Panc1 (cell line): ENCODE measurements around the gene CFAP74.

Experiments used
- POLR2AphosphoS5 ChIP-seq: IDR thresholded peaks from 2 replicates; pipeline ENCODE4 v1.6.1; 2012; ENCODE audit warnings: mild to moderate bottlenecking, low read depth, low read length, moderate library complexity
- SIN3A ChIP-seq: IDR thresholded peaks from 2 replicates; pipeline ENCODE4 v1.6.1; 2012; ENCODE audit warnings: low read depth, mild to moderate bottlenecking, low read length, moderate library complexity, borderline replicate concordance; ENCODE audit not compliant: insufficient read depth
- TF ChIP-seq, protein P1 (sequence below): fragments of 450-650 bp; IDR thresholded peaks from 2 replicates; pipeline ENCODE4 v1.5.1; 2017; ENCODE audit warnings: mild to moderate bottlenecking
- TF ChIP-seq, protein P2 (sequence below), 2 experiments: IDR thresholded peaks; 2 replicates each; pipeline ENCODE4 v1.6.1; 2011 to 2012; ENCODE audit warnings: low read depth in 2 of 2, control low read depth in 1 of 2, low read length in 1 of 2, mild to moderate bottlenecking in 1 of 2, moderate library complexity in 1 of 2; ENCODE audit not compliant: insufficient read depth in 1 of 2

DNA sequence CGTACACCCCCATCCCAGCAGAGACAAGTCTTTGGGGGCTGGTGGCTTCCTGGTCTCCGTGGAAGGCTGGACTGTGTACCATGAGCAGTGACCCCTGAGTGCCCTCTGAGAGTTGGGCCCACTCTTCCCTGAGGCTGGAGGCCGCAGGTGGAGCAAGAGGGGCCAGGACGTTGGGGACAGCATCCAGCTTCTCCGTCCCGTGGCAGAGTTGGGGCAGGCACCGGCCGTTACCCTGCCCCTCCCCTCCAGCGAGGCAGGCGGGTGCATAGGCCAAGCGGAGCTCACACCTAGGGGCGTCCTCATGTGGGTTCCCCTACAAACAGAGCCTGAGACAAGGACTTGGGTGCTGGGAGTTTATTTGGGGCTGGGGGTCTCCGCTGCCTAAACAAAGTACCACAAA lies 29.6 kb upstream of the CFAP74 start:
- TF ChIP-seq, protein P1, sequence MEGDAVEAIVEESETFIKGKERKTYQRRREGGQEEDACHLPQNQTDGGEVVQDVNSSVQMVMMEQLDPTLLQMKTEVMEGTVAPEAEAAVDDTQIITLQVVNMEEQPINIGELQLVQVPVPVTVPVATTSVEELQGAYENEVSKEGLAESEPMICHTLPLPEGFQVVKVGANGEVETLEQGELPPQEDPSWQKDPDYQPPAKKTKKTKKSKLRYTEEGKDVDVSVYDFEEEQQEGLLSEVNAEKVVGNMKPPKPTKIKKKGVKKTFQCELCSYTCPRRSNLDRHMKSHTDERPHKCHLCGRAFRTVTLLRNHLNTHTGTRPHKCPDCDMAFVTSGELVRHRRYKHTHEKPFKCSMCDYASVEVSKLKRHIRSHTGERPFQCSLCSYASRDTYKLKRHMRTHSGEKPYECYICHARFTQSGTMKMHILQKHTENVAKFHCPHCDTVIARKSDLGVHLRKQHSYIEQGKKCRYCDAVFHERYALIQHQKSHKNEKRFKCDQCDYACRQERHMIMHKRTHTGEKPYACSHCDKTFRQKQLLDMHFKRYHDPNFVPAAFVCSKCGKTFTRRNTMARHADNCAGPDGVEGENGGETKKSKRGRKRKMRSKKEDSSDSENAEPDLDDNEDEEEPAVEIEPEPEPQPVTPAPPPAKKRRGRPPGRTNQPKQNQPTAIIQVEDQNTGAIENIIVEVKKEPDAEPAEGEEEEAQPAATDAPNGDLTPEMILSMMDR: no peak
- TF ChIP-seq POLR2AphosphoS5 (no peak), SIN3A (no peak)
- TF ChIP-seq, protein P2, sequence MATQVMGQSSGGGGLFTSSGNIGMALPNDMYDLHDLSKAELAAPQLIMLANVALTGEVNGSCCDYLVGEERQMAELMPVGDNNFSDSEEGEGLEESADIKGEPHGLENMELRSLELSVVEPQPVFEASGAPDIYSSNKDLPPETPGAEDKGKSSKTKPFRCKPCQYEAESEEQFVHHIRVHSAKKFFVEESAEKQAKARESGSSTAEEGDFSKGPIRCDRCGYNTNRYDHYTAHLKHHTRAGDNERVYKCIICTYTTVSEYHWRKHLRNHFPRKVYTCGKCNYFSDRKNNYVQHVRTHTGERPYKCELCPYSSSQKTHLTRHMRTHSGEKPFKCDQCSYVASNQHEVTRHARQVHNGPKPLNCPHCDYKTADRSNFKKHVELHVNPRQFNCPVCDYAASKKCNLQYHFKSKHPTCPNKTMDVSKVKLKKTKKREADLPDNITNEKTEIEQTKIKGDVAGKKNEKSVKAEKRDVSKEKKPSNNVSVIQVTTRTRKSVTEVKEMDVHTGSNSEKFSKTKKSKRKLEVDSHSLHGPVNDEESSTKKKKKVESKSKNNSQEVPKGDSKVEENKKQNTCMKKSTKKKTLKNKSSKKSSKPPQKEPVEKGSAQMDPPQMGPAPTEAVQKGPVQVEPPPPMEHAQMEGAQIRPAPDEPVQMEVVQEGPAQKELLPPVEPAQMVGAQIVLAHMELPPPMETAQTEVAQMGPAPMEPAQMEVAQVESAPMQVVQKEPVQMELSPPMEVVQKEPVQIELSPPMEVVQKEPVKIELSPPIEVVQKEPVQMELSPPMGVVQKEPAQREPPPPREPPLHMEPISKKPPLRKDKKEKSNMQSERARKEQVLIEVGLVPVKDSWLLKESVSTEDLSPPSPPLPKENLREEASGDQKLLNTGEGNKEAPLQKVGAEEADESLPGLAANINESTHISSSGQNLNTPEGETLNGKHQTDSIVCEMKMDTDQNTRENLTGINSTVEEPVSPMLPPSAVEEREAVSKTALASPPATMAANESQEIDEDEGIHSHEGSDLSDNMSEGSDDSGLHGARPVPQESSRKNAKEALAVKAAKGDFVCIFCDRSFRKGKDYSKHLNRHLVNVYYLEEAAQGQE (IDR thresholded peaks at IDR 0.05; ENCODE audit: insufficient read depth in 1 of 2, low read depth in 2 of 2, low read length in 1 of 2): no peak
